HCT116 (cell line): ENCODE results near the gene KCNK3. TPM values are rescaled to one million over a fixed set of nuclear protein-coding genes. Genes with fewer than 3 reads are reported as not detected.

Source experiments
- ATAC-seq: fragments of 200-7000 bp; cut with Tn5 transposase; 2 replicates; pipeline ENCODE4 v1.9.1; 2020; ENCODE audit warnings: mild to moderate bottlenecking, moderate library complexity
- BruUV-seq: library from RNA; stranded (reverse); fragments of 400-500 nt; replicated peaks from 2 replicates; lab custom pipeline; 2021; lab: Mats Ljungman, UMichigan
- CTCF ChIA-PET: fragments of 300-600 bp; sonication (Branson Sonifier 250); formaldehyde crosslinking; loops from one replicate; lab custom pipeline; 2021; ENCODE audit warnings: antibody characterized with exemption; lab: Charles Lee
- POLR2A ChIA-PET: fragments of 300-600, 350-600 bp; sonication (Branson Sonifier 250); formaldehyde crosslinking; loops from one replicate; lab custom pipeline; 2021; ENCODE audit warnings: antibody characterized with exemption; lab: Charles Lee
- RAD21 ChIA-PET, 2 experiments: fragments of 300-600 bp; sonication (Branson Sonifier 250); formaldehyde crosslinking; loops; one replicate each; lab custom pipeline; 2023; ENCODE audit warnings: low total read pairs in 2 of 2; ENCODE audit not compliant: uncharacterized antibody in 2 of 2, unreplicated experiment in 2 of 2, low non-redundant PET in 1 of 2; lab: Charles Lee
- DNase-seq: peaks from one replicate; pipeline ENCODE4 v3.0.0-alpha.2; 2010; ENCODE audit warnings: low read depth, low spot score
- H2AFZ ChIP-seq: fragments of 200-600 bp; shearing (Covaris generic), sonication (generic); 2 replicates; pipeline ENCODE4 v1.6.1; 2017; ENCODE audit warnings: low read depth, mixed run types, mixed read lengths, antibody characterized with exemption, low read length; ENCODE audit not compliant: poor library complexity, severe bottlenecking
- H3K27ac ChIP-seq: 2 replicates; pipeline ENCODE4 v1.5.1; 2012; ENCODE audit warnings: low read depth, low read length
- H3K27me3 ChIP-seq: fragments of 200-600 bp; sonication (generic); 2 replicates; pipeline ENCODE4 v1.6.1; 2016; ENCODE audit warnings: mixed run types, low read length, mixed read lengths; ENCODE audit not compliant: insufficient read depth
- H3K36me3 ChIP-seq, 2 experiments: fragments of 200-500 bp in 1 of 2; fragments of 200-600 bp in 1 of 2; sonication (Bioruptor generic) in 1 of 2; sonication (generic) in 1 of 2; 2 replicates each; pipeline versions ENCODE4 v1.5.1 to v1.6.1; 2014 to 2016; ENCODE audit warnings: low read length in 2 of 2, inconsistent platforms in 1 of 2, mixed read lengths in 1 of 2, mixed run types in 1 of 2; ENCODE audit not compliant: insufficient read depth in 2 of 2, control insufficient read depth in 1 of 2
- H3K4me1 ChIP-seq, 2 experiments: fragments of 200-600 bp in 1 of 2; sonication (generic) in 1 of 2; 2 replicates each; pipeline versions ENCODE4 v1.5.1 to v1.6.1; 2012 to 2017; ENCODE audit warnings: low read length in 2 of 2, inconsistent platforms in 1 of 2, mild to moderate bottlenecking in 1 of 2, mixed read lengths in 1 of 2, mixed run types in 1 of 2, moderate library complexity in 1 of 2; ENCODE audit not compliant: insufficient read depth in 2 of 2, control insufficient read depth in 1 of 2
- H3K4me2 ChIP-seq: fragments of 200-600 bp; sonication (generic); 2 replicates; pipeline ENCODE4 v1.6.1; 2017; ENCODE audit warnings: mixed run types, low read length, mixed read lengths
- H3K4me3 ChIP-seq, 2 experiments: fragments of 200-600 bp in 1 of 2; sonication (generic) in 1 of 2; replicated peaks in 1 of 2; 2 replicates each; pipeline ENCODE4 v1.5.1; 2011 to 2016; ENCODE audit warnings: low read length in 2 of 2, control low read depth in 1 of 2, low read depth in 1 of 2, mild to moderate bottlenecking in 1 of 2, mixed read lengths in 1 of 2, mixed run types in 1 of 2
- H3K79me2 ChIP-seq: fragments of 200-600 bp; sonication (generic); 2 replicates; pipeline ENCODE4 v1.6.1; 2017; ENCODE audit warnings: mild to moderate bottlenecking, mixed run types, low read length, moderate library complexity, mixed read lengths; ENCODE audit not compliant: insufficient read depth
- H3K9ac ChIP-seq: fragments of 200-600 bp; sonication (generic); 2 replicates; pipeline ENCODE4 v1.6.1; 2016; ENCODE audit warnings: low read length, mixed read lengths
- H3K9me2 ChIP-seq: fragments of 200-600 bp; sonication (generic), shearing (Covaris generic); 2 replicates; pipeline ENCODE4 v1.6.1; 2017; ENCODE audit warnings: mixed run types, mild to moderate bottlenecking, moderate library complexity; ENCODE audit not compliant: insufficient read depth
- H3K9me3 ChIP-seq, 2 experiments: fragments of 200-500 bp in 1 of 2; fragments of 200-600 bp in 1 of 2; sonication (Bioruptor generic) in 1 of 2; sonication (generic) in 1 of 2; 2 replicates each; pipeline ENCODE4 v1.6.1; 2014 to 2017; ENCODE audit warnings: low read length in 2 of 2, mixed read lengths in 2 of 2, inconsistent platforms in 1 of 2, low read depth in 1 of 2, mild to moderate bottlenecking in 1 of 2, mixed run types in 1 of 2, moderate library complexity in 1 of 2; ENCODE audit not compliant: control insufficient read depth in 1 of 2, insufficient read depth in 1 of 2
- H4K20me1 ChIP-seq: fragments of 200-600 bp; sonication (generic), shearing (Covaris generic); 2 replicates; pipeline ENCODE4 v1.6.1; 2017; ENCODE audit warnings: mixed run types, mild to moderate bottlenecking, moderate library complexity; ENCODE audit not compliant: insufficient read depth
- CBX3 ChIP-seq: IDR thresholded peaks from 2 replicates; pipeline ENCODE4 v1.6.1; 2012; ENCODE audit warnings: low read depth
- CEBPB ChIP-seq: IDR thresholded peaks from 2 replicates; pipeline ENCODE4 v1.6.1; 2012; ENCODE audit warnings: low read depth
- ELF1 ChIP-seq: IDR thresholded peaks from 2 replicates; pipeline ENCODE4 v1.6.1; 2012; ENCODE audit warnings: low read depth, borderline replicate concordance
- EZH2 ChIP-seq: fragments of 200-600 bp; sonication (generic); IDR thresholded peaks from 2 replicates; pipeline ENCODE4 v1.6.1; 2017; ENCODE audit warnings: antibody characterized with exemption, mixed run types
- EZH2phosphoT487 ChIP-seq: fragments of 200-600 bp; IDR thresholded peaks from 2 replicates; pipeline ENCODE4 v1.6.1; 2018; ENCODE audit warnings: antibody characterized with exemption, borderline replicate concordance
- FOSL1 ChIP-seq: IDR thresholded peaks from 2 replicates; pipeline ENCODE4 v1.6.1; 2012; ENCODE audit warnings: low read depth
- JUND ChIP-seq: IDR thresholded peaks from 2 replicates; pipeline ENCODE4 v1.6.1; 2012
- POLR2A ChIP-seq: IDR thresholded peaks from 2 replicates; pipeline ENCODE4 v1.7.0; 2011; ENCODE audit warnings: borderline replicate concordance; ENCODE audit not compliant: insufficient read depth, insufficient read length; ENCODE audit errors: extremely low read depth
- POLR2AphosphoS5 ChIP-seq: IDR thresholded peaks from 2 replicates; pipeline ENCODE4 v1.6.1; 2011; ENCODE audit warnings: mild to moderate bottlenecking, low read depth, low read length, moderate library complexity
- RAD21 ChIP-seq: IDR thresholded peaks from 2 replicates; pipeline ENCODE4 v1.6.1; 2012; ENCODE audit warnings: low read depth, mild to moderate bottlenecking
- REST ChIP-seq: IDR thresholded peaks from 2 replicates; pipeline ENCODE4 v1.6.1; 2012; ENCODE audit warnings: low read depth
- SIN3A ChIP-seq: IDR thresholded peaks from 2 replicates; pipeline ENCODE4 v1.6.1; 2012; ENCODE audit warnings: low read depth
- SP1 ChIP-seq: IDR thresholded peaks from 2 replicates; pipeline ENCODE4 v1.6.1; 2012; ENCODE audit warnings: low read depth
- SRF ChIP-seq: IDR thresholded peaks from 2 replicates; pipeline ENCODE4 v1.6.1; 2012; ENCODE audit warnings: low read depth
- TCF7L2 ChIP-seq: IDR thresholded peaks from 2 replicates; pipeline ENCODE4 v1.7.0; 2011; ENCODE audit warnings: borderline replicate concordance, inconsistent platforms; ENCODE audit not compliant: insufficient read depth, insufficient read length; ENCODE audit errors: extremely low read depth
- YY1 ChIP-seq: IDR thresholded peaks from 2 replicates; pipeline ENCODE4 v1.6.1; 2011; ENCODE audit warnings: low read length, low read depth, moderate library complexity, mild to moderate bottlenecking; ENCODE audit not compliant: insufficient replicate concordance; ENCODE audit errors: extremely low read depth
- ZBTB33 ChIP-seq: IDR thresholded peaks from 2 replicates; pipeline ENCODE4 v1.6.1; 2011; ENCODE audit warnings: mild to moderate bottlenecking, low read length, moderate library complexity; ENCODE audit not compliant: insufficient replicate concordance; ENCODE audit errors: extremely low read depth
- ZFX ChIP-seq: fragments of 450-650 bp; IDR thresholded peaks from 2 replicates; pipeline ENCODE4 v1.6.1; 2017
- ZNF274 ChIP-seq: fragments of 200-500 bp; sonication (Bioruptor generic); IDR thresholded peaks from 2 replicates; pipeline ENCODE4 v1.6.1; 2014; ENCODE audit warnings: mild to moderate bottlenecking, low read depth, low read length, inconsistent platforms
- intact Hi-C: fragments of 100-400 bp; cut with micrococcal nuclease; formaldehyde crosslinking; loops from 2 replicates; pipeline ENCODE4 v1.10.0; 2022
- total RNA-seq: library from RNA; stranded (reverse); gene quantifications from one replicate; pipeline ENCODE4 v1.2.1, GENCODE V29; 2021; ENCODE audit not compliant: unreplicated experiment
- TF ChIP-seq, protein P1 (sequence below): IDR thresholded peaks from 2 replicates; pipeline ENCODE4 v1.6.1; 2012

KCNK3 gene
- total RNA-seq, 1 experiment from 2014 or later = 0.71 TPM

- H3K4me3 ChIP-seq = no peak overlapping the region
- no TSS peak for BruUV-seq
- no peaks in the 10 kb centered on the region for H3K27me3 ChIP-seq
- intact Hi-C loops = no loop called here
- no peak for DNase-seq
- peaks cover 40% of the 10 kb centered on the region for H3K79me2 ChIP-seq
- H3K9me3 ChIP-seq = no peaks in the 10 kb centered on the region
- H4K20me1 ChIP-seq = no peaks in the 10 kb centered on the region
- peak overlapping the region; percentile 99 for H3K4me2 ChIP-seq
- POLR2A ChIA-PET = interaction anchor here (1.2 kb wide), 1 partner anchor 8 kb away, joined by 3 read pairs; no protein-coding TSS in a partner anchor
- no peak overlapping the region for H3K27ac ChIP-seq
- TF ChIP-seq EZH2 (no peak), YY1 (no peak), ZNF274 (no peak), REST (no peak), SIN3A (no peak), POLR2AphosphoS5 (no peak), ZFX (no peak), RAD21 (no peak), JUND (no peak), ZBTB33 (no peak), EZH2phosphoT487 (no peak), CEBPB (no peak), SRF (no peak), SP1 (no peak), ELF1 (no peak), FOSL1 (no peak), CBX3 (no peak), TCF7L2 (no peak), POLR2A (no peak)
- TF ChIP-seq, protein P1, sequence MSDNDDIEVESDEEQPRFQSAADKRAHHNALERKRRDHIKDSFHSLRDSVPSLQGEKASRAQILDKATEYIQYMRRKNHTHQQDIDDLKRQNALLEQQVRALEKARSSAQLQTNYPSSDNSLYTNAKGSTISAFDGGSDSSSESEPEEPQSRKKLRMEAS = no peak
- TF ChIP-seq, all 23 proteins: peak for 0
- H3K4me1 ChIP-seq = peaks cover 48 to 63% of the 10 kb centered on the region in 2 experiments
- H3K9ac ChIP-seq = no peak overlapping the region
- ChIA-PET CTCF (no interaction called here), RAD21 (no interaction called here)
- no peak overlapping the region for H2AFZ ChIP-seq
- H3K9me2 ChIP-seq = no peaks in the 10 kb centered on the region
- no peak for ATAC-seq
- no peaks in the 10 kb centered on the region for H3K36me3 ChIP-seq
Measured at GRCh38 chr2:26763019-26763418, 70.5 kb downstream of the KCNK3 start.
